SW480 (cell line): ENCODE results near the gene HMGXB3.
"Not testable (repeated sequence)": the region's sequence is repeated elsewhere in the genome, so short reads cannot be mapped to it uniquely, and the experiment has no call there.

ENCODE experiments used
- DNase-seq: peaks from one replicate; pipeline ENCODE4 v3.0.0-alpha.2; 2016; ENCODE audit warnings: low spot score

The HMGXB3 gene

DNA sequence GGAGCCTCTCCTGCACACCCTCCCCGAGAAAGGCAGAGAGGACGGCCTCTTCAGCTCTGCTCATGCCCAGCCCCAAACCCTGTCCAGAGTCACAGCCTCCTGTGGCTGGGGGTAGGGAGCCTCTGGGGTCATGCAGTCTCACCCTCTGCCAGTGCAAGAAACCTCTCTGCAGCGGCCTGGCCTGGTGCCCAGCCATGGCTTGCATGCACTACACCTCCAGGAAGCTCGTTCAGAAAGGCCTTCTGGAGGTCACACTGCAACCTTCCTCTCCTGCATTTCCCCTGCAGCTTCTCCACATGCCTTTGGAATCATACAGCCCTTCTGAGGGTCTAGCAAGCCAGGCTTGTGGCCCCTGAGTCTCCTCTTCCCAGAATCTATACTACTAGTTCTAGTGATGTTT, 67.9 kb downstream of the HMGXB3 start:
- no peak for DNase-seq

DNA sequence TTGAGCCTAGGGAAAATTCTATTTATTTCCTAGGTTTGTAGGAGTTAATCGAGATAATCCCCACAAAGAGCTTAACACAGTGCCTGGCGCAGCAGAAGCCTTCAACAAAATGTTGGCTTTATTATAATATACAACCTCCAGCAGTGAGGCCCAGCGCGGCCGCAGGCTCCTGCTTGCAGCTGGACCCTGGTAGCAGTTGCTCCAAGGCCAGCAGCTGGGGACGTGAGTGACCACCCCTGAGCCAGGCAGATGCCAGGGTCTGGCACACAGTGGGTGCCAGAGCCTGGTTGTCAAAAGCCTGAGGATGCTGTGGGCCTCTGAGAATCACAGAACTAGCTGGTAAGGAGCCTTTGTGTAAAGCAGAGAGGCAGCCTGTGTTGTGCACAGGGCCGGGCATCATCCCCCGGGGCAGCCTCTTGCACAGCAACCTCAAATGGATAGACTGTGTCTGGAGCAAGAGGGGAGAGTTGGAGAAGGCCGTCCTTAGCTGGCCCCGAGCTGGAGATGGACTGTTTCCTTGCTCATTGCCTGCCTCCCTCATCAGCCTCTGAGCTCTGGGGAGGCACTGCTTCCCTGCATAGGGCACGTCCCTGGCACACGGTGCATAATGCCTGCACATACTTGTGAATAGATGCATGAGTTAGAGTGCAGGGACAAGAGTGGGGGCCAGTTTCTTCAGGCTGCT, 68.6 kb downstream of the HMGXB3 start:
- DNase-seq, result no peak

GRCh38 chr5:150069672-150070627, 69.4 kb downstream of the HMGXB3 start:
- DNase-seq, result no peak

GRCh38 chr5:150070821-150071220, 70.3 kb downstream of the HMGXB3 start:
- DNase-seq, result no peak

DNA sequence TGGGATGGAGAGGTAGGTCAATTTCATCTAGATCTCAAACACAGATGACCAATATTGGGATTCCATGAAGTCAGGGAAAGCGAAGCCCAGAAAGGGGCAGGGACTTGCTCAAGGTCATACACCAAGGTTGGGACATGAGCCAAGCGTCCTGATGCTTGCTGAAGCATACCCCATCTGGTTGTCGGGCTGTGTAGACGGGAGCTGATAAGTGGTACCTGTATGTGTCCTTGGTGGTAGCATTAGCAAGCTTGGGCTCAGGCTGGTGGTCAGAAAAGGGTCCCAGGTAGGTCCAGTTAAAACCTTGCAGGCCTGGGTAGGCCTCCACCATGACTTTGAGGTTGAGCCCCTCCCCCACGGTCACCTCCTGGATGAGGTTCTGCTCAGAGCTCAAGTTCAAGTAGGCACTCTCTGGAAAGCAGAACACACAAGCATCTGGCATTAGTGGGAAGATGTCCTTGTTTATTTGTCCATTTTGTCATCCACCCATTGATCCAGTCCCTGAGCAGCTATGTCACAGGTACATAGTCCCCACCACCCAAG, 72.6 kb downstream of the HMGXB3 start:
- DNase-seq, result no peak

DNA sequence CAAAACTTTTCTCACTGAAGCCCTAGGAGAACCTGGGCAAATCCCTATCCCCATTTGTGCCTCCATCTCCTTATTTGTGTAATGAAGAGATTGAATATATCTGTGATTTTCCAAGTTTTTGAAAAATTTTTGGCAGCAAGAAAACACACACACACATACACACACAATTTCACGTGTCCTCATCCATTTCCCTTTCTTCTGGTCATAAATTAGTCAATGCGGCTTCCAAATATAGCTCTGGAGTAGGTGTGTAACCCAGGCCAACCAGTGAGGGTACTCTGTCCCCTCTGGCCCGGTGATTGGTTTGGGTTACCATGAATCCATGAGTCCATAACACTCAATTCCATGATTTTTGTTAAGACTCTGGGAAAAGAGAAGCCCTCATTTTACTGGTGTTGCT, 73.1 kb downstream of the HMGXB3 start:
- DNase-seq, result no peak

- no peak for DNase-seq
Measured at GRCh38 chr5:150075233-150075632, 74.7 kb downstream of the HMGXB3 start.

DNA sequence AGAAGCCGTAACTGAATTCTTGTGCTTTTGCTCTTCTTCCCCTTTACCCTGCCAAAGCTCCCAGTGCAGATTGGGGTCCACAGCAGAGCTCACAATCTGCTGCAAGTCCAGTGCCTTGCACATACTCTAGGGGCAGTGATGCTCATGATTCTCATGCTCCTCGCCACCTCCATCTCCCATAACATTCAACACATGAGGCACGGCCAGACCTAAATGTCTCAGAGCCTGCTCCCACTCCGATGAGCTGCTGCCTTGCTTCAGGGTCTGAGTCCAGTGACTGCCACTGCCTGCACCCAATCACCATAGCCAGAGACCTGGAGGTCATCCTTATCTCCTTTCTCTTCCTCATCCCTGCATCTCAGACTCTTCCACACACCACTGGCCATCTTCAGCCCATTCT, 75.3 kb downstream of the HMGXB3 start:
- DNase-seq, result no peak

DNA sequence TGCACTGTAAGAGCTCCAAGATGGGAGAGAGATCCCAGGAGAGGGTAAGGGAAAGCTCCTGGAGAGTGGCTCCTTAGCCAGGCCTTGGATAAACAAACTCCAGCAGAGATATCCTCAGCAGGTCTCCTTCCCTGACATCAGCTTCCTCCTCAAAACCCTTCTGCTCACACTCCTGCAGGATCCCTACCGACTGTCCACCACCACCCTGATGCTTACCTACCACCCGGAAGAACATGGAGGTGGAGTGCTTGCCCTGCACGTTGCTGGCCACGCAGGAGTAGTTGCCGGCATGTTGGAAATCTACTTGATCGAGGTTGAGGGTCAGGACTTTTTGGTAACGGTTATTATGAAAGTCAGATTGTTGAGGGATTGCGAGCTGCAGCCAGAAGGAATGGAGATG, 76.5 kb downstream of the HMGXB3 start:
- no peak for DNase-seq

DNA sequence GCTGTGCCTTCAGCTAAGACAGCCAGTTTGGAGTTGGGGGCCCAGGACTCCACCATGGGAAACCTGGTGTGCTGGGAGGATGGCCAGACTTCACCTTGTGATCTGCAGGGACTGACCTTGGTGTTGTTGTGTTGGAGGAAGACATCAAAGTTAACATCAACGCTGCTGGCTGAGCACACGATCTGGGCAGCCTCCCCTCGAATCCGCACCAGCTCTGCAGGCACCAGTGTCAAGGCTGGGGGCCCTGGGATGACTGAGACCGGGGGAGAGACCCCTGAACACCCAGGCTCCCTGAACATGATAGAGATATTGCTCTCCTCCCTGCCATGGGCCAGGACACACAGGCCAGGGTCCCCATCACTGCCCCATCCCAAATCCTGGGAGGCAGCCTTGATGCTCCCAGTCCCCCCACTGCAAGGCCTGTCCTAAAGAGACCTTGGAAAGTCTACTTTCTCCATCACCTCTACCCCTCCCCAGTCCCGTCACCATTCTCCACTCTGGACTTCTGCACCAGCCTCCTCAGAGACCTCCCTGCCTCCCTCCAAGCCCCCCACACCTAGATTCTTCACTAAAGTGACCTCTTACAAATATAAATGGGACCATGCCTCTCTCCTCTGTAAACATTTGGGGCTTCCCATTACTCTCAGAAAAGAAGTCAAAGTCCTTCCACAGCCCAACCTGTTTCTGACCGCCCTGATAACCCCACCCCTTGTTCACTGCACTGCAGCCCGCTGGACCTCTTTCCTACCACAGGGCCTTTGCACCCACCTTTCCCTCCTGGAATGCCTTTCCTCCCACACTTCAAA, 77.7 kb downstream of the HMGXB3 start:
- DNase-seq, result no peak

- no peak for DNase-seq
Measured at GRCh38 chr5:150078802-150079689, 78.5 kb downstream of the HMGXB3 start.

GRCh38 chr5:150079909-150080461, 79.4 kb downstream of the HMGXB3 start:
- DNase-seq, result no peak

DNA sequence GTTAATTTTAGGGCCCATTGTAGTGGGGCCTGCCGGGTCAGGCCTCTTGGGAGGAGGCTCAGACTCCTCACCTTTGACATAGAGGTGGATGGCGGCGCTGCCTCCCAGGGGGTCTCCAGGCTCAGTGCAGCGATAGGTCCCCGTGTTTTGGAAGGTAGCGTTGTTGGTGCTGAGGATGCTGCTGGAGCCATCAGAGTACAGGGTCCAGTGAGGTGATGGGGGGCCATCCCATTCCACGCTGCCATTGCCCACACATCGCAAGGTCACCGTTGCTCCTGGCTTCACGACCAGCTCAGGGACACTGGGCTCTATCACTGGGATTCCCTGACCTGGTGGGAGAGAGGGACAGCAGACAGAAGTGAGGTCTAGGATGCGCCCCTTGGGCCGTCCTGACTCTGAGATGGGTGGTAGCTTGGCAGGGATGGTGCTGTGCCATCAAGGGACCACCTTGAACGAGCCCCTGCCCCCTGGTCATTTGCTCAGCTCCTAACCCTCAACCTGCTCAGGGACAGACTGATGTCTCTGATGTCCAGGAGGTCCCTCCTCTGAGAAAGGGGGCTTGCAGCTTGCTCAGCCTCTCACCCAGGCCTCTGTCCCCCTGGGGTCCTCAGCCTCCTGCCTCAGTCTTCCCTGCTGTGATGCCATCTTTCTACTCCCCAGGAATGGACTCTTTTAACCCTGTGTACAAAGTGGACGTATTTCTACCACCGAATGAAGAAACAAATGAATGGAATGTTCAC, 80.3 kb downstream of the HMGXB3 start:
- DNase-seq, result no peak

DNA sequence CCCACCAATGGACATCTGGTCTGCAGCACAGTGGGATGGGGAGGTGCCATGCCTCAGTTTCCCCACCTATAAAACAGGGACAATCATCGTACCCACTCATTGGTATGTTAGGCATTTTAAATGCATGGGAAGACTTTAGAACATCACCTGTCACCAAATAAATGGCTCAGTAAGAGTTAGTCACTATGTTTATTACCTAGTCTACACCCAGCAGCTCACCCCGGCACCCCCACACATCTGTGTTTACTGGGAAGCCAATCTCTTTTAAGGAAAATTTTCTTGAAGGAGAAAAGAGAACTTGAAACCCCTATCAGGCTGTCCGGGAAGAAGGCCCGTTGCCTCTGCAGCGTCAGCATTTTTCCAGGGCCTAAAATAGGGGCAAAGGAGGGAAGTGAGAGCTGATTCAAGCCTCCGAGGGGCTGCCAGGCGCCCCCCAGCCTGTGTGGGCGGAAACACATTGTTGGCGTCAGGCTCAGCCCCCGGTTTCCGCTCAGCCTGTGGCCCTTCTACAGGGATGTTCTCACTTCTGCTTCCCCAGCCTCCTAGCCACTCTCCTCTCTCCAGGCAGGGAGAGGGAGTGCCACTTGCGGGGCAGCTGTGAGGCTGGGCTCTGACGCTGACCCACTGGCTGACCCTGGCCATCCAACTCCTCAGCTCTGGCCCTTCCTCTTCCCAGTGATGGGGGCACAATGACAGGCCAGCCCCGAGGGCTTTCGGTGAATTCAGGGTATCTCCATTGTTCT, 81.2 kb downstream of the HMGXB3 start:
- DNase-seq, result no peak

GRCh38 chr5:150082374-150082773, 81.8 kb downstream of the HMGXB3 start:
- DNase-seq, result no peak

- DNase-seq, result no peak
Measured at GRCh38 chr5:150082889-150083288, 82.3 kb downstream of the HMGXB3 start.

DNA sequence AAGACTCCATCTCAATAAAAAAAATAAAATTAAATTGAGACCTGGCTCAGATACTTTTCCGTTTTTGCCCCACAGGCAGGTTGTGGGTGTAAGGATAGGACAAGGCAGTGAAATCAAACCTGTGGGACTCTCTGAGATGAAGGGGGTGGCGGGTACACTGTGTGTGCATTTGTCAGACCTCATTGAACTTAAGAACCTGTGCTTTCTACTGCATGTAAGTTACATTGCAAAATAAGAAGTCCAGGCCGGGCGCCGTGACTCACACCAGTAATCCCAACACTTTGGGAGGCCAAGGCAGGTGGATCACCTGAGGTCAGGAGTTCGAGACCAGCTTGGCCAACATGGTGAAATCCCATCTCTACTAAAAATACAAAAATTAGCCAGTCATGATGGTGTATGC, 84.2 kb downstream of the HMGXB3 start:
- not testable (repeated sequence) for DNase-seq

DNA sequence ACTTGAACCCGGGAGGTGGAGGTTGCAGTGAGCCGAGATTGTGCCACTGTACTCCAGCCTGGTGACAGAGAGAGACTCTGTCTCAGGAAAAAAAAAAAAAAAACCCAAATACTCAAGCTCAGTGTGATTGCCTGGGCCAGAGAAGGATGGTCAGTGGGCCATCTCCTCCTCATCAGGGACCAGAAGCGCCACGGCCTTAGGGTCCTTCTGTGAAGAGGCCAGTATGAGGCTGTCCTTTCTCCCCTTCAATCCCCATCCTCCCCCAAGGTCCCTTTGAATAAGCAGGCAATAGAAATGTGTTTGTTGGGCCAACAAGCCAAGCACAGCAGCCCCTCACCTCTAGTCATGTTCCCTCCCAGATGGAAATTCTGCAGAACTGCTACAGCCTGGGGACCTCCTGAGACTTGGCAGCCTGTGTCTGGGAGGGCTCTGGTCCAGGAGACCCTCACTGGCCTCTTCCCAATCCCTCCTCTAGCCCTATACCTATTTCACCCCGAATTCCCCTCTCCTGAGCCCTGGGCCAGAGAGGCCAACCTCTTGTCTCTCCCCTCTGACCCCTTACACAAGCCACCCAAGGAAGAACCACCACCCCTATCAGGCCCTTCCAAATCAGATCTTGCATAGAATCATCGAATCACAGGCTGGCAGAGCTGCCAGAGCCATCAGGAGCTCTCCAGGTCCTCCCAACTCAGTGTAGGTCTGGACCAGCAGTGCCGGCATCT, 84.8 kb downstream of the HMGXB3 start:
- no peak for DNase-seq
